HL-60 (cell line): ENCODE data around the gene PLAAT2.

ENCODE experiments used
- DNase-seq, 2 experiments: peaks; one replicate each; pipeline ENCODE4 v3.0.0-alpha.2; 2010 to 2020; ENCODE audit warnings: low read depth in 1 of 2, low spot score in 1 of 2
- H3K27ac ChIP-seq: fragments of 250-450 bp; sonication (Bioruptor Pico); replicated peaks from 2 replicates; pipeline ENCODE4 v1.5.1; 2020; ENCODE audit warnings: mild to moderate bottlenecking, moderate library complexity
- H3K27me3 ChIP-seq: fragments of 250-450 bp; sonication (Bioruptor Pico); 2 replicates; pipeline ENCODE4 v1.5.1; 2021; ENCODE audit warnings: mild to moderate bottlenecking, moderate library complexity; ENCODE audit not compliant: insufficient read depth, poor library complexity, severe bottlenecking
- H3K4me3 ChIP-seq: replicated peaks from 2 replicates; pipeline ENCODE4 v1.5.1; 2011; ENCODE audit warnings: mild to moderate bottlenecking, control low read depth, low read length; ENCODE audit not compliant: insufficient read depth
- GABPA ChIP-seq: IDR thresholded peaks from 2 replicates; pipeline ENCODE4 v1.6.1; 2012; ENCODE audit warnings: low read depth
- POLR2AphosphoS5 ChIP-seq: IDR thresholded peaks from 2 replicates; pipeline ENCODE4 v1.6.1; 2012; ENCODE audit warnings: low read depth
- SPI1 ChIP-seq: IDR thresholded peaks from 2 replicates; pipeline ENCODE4 v1.6.1; 2012; ENCODE audit warnings: low read depth, mild to moderate bottlenecking, borderline replicate concordance
- TF ChIP-seq, protein P1 (sequence below): IDR thresholded peaks from one replicate; pipeline ENCODE4 v1.5.1; 2011; ENCODE audit warnings: low read length, control low read depth, inconsistent platforms; ENCODE audit not compliant: insufficient read depth
- TF ChIP-seq, protein P2 (sequence below): IDR thresholded peaks from 2 replicates; pipeline ENCODE4 v1.6.1; 2012; ENCODE audit warnings: low read depth; ENCODE audit not compliant: insufficient replicate concordance

The PLAAT2 gene

GRCh38 chr11:63536669-63537292, 26.4 kb downstream of the PLAAT2 start, which contains the start of gene PLAAT4:
Gene PLAAT4, plus strand, starts transcription at chr11:63536808. Its CDS starts 61 bp downstream, at chr11:63536869.
- Histone ChIP-seq H3K27ac (no peak within 1 kb of the TSS), H3K27me3 (no peaks in the 10 kb centered on the region), H3K4me3 (no peak within 1 kb of the TSS)
- TF ChIP-seq POLR2AphosphoS5 (no peak), SPI1 (no peak), GABPA (no peak)
- TF ChIP-seq, protein P1, sequence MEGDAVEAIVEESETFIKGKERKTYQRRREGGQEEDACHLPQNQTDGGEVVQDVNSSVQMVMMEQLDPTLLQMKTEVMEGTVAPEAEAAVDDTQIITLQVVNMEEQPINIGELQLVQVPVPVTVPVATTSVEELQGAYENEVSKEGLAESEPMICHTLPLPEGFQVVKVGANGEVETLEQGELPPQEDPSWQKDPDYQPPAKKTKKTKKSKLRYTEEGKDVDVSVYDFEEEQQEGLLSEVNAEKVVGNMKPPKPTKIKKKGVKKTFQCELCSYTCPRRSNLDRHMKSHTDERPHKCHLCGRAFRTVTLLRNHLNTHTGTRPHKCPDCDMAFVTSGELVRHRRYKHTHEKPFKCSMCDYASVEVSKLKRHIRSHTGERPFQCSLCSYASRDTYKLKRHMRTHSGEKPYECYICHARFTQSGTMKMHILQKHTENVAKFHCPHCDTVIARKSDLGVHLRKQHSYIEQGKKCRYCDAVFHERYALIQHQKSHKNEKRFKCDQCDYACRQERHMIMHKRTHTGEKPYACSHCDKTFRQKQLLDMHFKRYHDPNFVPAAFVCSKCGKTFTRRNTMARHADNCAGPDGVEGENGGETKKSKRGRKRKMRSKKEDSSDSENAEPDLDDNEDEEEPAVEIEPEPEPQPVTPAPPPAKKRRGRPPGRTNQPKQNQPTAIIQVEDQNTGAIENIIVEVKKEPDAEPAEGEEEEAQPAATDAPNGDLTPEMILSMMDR = no peak
- TF ChIP-seq, protein P2, sequence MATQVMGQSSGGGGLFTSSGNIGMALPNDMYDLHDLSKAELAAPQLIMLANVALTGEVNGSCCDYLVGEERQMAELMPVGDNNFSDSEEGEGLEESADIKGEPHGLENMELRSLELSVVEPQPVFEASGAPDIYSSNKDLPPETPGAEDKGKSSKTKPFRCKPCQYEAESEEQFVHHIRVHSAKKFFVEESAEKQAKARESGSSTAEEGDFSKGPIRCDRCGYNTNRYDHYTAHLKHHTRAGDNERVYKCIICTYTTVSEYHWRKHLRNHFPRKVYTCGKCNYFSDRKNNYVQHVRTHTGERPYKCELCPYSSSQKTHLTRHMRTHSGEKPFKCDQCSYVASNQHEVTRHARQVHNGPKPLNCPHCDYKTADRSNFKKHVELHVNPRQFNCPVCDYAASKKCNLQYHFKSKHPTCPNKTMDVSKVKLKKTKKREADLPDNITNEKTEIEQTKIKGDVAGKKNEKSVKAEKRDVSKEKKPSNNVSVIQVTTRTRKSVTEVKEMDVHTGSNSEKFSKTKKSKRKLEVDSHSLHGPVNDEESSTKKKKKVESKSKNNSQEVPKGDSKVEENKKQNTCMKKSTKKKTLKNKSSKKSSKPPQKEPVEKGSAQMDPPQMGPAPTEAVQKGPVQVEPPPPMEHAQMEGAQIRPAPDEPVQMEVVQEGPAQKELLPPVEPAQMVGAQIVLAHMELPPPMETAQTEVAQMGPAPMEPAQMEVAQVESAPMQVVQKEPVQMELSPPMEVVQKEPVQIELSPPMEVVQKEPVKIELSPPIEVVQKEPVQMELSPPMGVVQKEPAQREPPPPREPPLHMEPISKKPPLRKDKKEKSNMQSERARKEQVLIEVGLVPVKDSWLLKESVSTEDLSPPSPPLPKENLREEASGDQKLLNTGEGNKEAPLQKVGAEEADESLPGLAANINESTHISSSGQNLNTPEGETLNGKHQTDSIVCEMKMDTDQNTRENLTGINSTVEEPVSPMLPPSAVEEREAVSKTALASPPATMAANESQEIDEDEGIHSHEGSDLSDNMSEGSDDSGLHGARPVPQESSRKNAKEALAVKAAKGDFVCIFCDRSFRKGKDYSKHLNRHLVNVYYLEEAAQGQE = no peak
- DNase-seq = no peak

- no peak overlapping the region for H3K27ac ChIP-seq
- peak in 1 of 2 experiments; percentile 3 for DNase-seq
- no peak overlapping the region for H3K4me3 ChIP-seq
- H3K27me3 ChIP-seq = no peaks in the 10 kb centered on the region
- TF ChIP-seq POLR2AphosphoS5 (no peak), GABPA (no peak), SPI1 (no peak)
- TF ChIP-seq, protein P2 = no peak
- TF ChIP-seq, protein P1 = no peak
Observed at GRCh38 chr11:63535734-63536133, 27.4 kb downstream of the PLAAT2 start.

DNA sequence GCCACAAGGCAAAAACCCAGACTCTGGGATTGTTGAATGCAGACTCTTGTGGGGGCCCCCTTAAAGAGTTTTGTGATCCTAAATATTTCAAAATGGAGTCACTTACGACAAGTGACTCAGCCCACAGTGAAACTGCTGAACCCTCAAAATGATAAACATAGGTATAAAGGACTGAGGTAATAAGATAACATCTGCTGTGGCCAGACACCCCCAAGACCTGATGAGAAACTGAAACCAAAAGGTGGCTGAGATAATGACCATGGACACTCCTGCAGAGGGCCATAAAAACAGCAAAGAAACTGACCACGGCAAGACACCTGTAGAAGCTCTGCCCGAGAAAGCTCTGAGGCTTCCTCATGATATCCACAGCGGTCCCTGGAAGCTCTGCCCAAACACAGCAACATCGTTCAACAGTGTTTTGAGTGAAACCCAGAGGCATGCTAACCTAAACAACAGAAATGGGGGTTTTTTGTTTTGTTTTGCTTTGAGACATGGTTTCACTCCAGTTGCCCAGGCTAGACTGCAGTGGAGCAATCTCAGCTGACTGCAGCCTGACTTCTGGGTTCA, 28.2 kb downstream of the PLAAT2 start:
- no peak for DNase-seq
- no peaks in the 10 kb centered on the region for H3K27me3 ChIP-seq
- TF ChIP-seq SPI1 (no peak), GABPA (no peak), POLR2AphosphoS5 (no peak)
- TF ChIP-seq, protein P2 = no peak
- TF ChIP-seq, protein P1 = no peak
- no peak overlapping the region for H3K27ac ChIP-seq
- H3K4me3 ChIP-seq = no peak overlapping the region
